ENCODE results near the gene IL5. TPM values are rescaled to one million over a fixed set of nuclear protein-coding genes. Genes with fewer than 3 reads are reported as not detected.

Gene IL5
- total RNA-seq, 1 experiment from 2014 or later, result not detected

DNA sequence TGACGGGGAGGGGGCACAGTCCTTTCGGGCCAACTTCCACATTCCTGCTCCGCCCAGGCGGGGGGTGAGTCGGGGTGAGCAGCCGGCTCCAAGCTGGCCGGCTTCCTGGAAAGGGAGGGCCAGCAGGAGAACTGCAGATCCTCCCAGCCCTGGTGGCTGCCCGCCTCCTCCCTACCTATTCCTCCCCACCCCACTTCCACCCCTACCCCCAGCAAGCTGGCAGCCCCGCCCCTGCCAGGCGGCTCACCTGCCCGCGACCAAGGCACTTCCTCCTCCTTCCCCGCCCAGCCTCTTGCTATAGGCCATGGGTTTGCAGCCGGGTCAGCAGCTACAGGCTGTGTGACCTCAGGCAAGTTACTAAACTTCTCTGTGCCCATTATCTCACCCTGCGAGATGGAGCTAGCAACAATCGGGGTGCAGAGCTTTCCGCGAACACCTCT lies 47.1 kb downstream of the IL5 start:
- TF ChIP-seq, protein P1, sequence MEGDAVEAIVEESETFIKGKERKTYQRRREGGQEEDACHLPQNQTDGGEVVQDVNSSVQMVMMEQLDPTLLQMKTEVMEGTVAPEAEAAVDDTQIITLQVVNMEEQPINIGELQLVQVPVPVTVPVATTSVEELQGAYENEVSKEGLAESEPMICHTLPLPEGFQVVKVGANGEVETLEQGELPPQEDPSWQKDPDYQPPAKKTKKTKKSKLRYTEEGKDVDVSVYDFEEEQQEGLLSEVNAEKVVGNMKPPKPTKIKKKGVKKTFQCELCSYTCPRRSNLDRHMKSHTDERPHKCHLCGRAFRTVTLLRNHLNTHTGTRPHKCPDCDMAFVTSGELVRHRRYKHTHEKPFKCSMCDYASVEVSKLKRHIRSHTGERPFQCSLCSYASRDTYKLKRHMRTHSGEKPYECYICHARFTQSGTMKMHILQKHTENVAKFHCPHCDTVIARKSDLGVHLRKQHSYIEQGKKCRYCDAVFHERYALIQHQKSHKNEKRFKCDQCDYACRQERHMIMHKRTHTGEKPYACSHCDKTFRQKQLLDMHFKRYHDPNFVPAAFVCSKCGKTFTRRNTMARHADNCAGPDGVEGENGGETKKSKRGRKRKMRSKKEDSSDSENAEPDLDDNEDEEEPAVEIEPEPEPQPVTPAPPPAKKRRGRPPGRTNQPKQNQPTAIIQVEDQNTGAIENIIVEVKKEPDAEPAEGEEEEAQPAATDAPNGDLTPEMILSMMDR (conservative IDR thresholded peaks at IDR 0.05; ENCODE audit: low read depth, low read length), result no peak
- TF ChIP-seq EZH2 (IDR thresholded peaks at IDR 0.05; ENCODE audit: borderline replicate concordance, low read depth, low read length, poor library complexity, severe bottlenecking), result no peak
- H3K36me3 ChIP-seq (ENCODE audit: insufficient read depth, low read length, poor library complexity, severe bottlenecking), result no peaks in the 10 kb centered on the region
- BruUV-seq (replicated peaks), result no TSS peak
- H3K9me3 ChIP-seq (ENCODE audit: low read depth, low read length, poor library complexity, severe bottlenecking), result no peaks in the 10 kb centered on the region
- intact Hi-C loops (cut with micrococcal nuclease; ENCODE audit: unreplicated experiment), result loop anchor here (10.0 kb wide), 1 partner anchor 311 kb away; no protein-coding TSS in a partner anchor
- POLR2A ChIA-PET (ENCODE audit: low non-redundant PET), result no interaction called here
- peak; percentile 44 for DNase-seq (ENCODE audit: low spot score)
- peak overlapping the region; percentile 59 for H3K27ac ChIP-seq (ENCODE audit: low read depth, low read length, poor library complexity, severe bottlenecking)
- peaks cover 13% of the 10 kb centered on the region for H3K4me1 ChIP-seq (ENCODE audit: insufficient read depth, low read length, poor library complexity, severe bottlenecking)
- no peaks in the 10 kb centered on the region for H3K27me3 ChIP-seq (replicated peaks; ENCODE audit: insufficient read depth, low read depth, low read length, poor library complexity)
- H3K4me3 ChIP-seq (ENCODE audit: low read depth, low read length, poor library complexity, severe bottlenecking), result peak overlapping the region; percentile 70
- CTCF ChIA-PET, result interaction anchor here (0.6 to 1.3 kb wide), 5 partner anchors 9 to 1714 kb away, joined by 3 to 9 read pairs (median 4); no protein-coding TSS in a partner anchor

DNA sequence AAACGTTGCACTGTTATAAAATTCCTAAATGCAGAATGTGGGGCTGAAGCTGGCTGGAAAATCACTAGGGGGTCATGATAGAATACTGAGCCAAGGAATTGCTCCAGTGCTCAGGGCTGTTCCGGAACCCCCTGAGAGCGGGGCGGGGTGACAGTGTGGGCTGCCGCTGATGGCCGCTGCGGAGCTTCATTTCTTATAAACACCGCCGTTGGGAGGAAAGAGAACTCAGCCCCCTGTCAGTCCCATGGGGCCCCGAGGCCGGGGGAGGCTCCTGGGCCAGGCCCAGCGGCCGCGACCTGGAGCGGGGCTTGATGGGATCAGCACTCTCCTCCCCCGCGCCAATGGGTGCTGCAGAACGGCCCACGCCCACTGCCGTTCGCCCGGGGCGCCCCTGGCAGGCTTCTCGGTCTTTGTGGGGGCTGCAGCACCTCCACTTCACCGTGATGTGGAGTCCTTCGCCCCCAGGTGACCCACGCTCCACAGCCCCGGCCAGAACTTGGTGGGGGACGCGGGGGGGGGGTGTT lies 47.6 kb downstream of the IL5 start:
- BruUV-seq (replicated peaks), result no TSS peak
- peaks cover 17% of the 10 kb centered on the region for H3K4me1 ChIP-seq (ENCODE audit: insufficient read depth, low read length, poor library complexity, severe bottlenecking)
- intact Hi-C loops (cut with micrococcal nuclease; ENCODE audit: unreplicated experiment), result loop anchor here (10.0 kb wide), 1 partner anchor 311 kb away; no protein-coding TSS in a partner anchor
- DNase-seq (ENCODE audit: low spot score), result peak; percentile 74
- H3K4me3 ChIP-seq (ENCODE audit: low read depth, low read length, poor library complexity, severe bottlenecking), result peak overlapping the region; percentile 70
- H3K9me3 ChIP-seq (ENCODE audit: low read depth, low read length, poor library complexity, severe bottlenecking), result no peaks in the 10 kb centered on the region
- ChIA-PET CTCF (interaction anchor here (0.7 to 1.3 kb wide), 4 partner anchors 9 to 1714 kb away, joined by 3 to 9 read pairs (median 4); no protein-coding TSS in a partner anchor), POLR2A (ENCODE audit: low non-redundant PET) (no interaction called here)
- no peaks in the 10 kb centered on the region for H3K27me3 ChIP-seq (replicated peaks; ENCODE audit: insufficient read depth, low read depth, low read length, poor library complexity)
- TF ChIP-seq, protein P1 (conservative IDR thresholded peaks at IDR 0.05; ENCODE audit: low read depth, low read length), result 0 out of 2 replicates have a peak, but pooled peaks have one; percentile 6
- TF ChIP-seq EZH2 (IDR thresholded peaks at IDR 0.05; ENCODE audit: borderline replicate concordance, low read depth, low read length, poor library complexity, severe bottlenecking), result no peak
- no peaks in the 10 kb centered on the region for H3K36me3 ChIP-seq (ENCODE audit: insufficient read depth, low read length, poor library complexity, severe bottlenecking)
- peak overlapping the region; percentile 59 for H3K27ac ChIP-seq (ENCODE audit: low read depth, low read length, poor library complexity, severe bottlenecking)

DNA sequence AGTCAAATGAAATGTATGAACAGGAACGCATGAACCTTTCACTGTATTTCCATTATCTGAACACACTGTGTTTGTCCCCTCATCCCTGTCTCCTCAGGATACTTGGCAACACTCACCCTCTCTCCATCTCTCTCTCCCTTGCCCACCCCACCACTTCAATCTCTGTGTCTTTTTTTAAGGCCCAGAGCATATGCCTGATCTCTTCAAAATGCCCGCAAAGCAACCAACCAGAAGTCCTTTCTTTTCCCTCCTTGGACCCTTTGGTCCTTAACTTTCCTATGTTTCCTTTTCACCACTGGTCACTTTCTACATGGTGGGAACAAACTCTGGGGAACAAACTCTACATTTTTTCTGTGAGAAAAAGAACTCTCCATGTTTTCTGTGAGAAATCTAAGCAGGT lies 49.5 kb downstream of the IL5 start:
- H3K4me3 ChIP-seq (ENCODE audit: low read depth, low read length, poor library complexity, severe bottlenecking), result no peak overlapping the region
- no peak overlapping the region for H3K27ac ChIP-seq (ENCODE audit: low read depth, low read length, poor library complexity, severe bottlenecking)
- peaks cover 17% of the 10 kb centered on the region for H3K4me1 ChIP-seq (ENCODE audit: insufficient read depth, low read length, poor library complexity, severe bottlenecking)
- no peaks in the 10 kb centered on the region for H3K36me3 ChIP-seq (ENCODE audit: insufficient read depth, low read length, poor library complexity, severe bottlenecking)
- CTCF ChIA-PET, result no interaction called here
- no TSS peak for BruUV-seq (replicated peaks)
- intact Hi-C loops (cut with micrococcal nuclease; ENCODE audit: unreplicated experiment), result loop anchor here (10.0 kb wide), 1 partner anchor 309 kb away; no protein-coding TSS in a partner anchor
- no peaks in the 10 kb centered on the region for H3K27me3 ChIP-seq (replicated peaks; ENCODE audit: insufficient read depth, low read depth, low read length, poor library complexity)
- no peak for TF ChIP-seq EZH2 (IDR thresholded peaks at IDR 0.05; ENCODE audit: borderline replicate concordance, low read depth, low read length, poor library complexity, severe bottlenecking)
- TF ChIP-seq, protein P1 (conservative IDR thresholded peaks at IDR 0.05; ENCODE audit: low read depth, low read length), result no peak
- POLR2A ChIA-PET (ENCODE audit: low non-redundant PET), result no interaction called here
- no peaks in the 10 kb centered on the region for H3K9me3 ChIP-seq (ENCODE audit: low read depth, low read length, poor library complexity, severe bottlenecking)
- no peak for DNase-seq (ENCODE audit: low spot score)

Data from A673 (cell line).